Fibroblast of lung (primary cell): ENCODE data around the gene NKD2. TPM values are rescaled to one million over a fixed set of nuclear protein-coding genes. Genes with fewer than 3 reads are reported as not detected.

Experiments
- DNase-seq, 2 donors: peaks; one replicate each; pipeline versions ENCODE4 v3.0.0 to v3.0.0-alpha.2; 2010; ENCODE audit warnings: low read depth in 2 of 2
- H2AFZ ChIP-seq: 2 replicates; pipeline ENCODE4 v1.5.1; 2012; ENCODE audit warnings: low read length, control low read depth, inconsistent platforms
- H3K27ac ChIP-seq: 2 replicates; pipeline ENCODE4 v1.5.1; 2011; ENCODE audit warnings: low read length, control low read depth; ENCODE audit not compliant: insufficient read depth
- H3K27me3 ChIP-seq: 2 replicates; pipeline ENCODE4 v1.5.1; 2011; ENCODE audit warnings: mild to moderate bottlenecking, low read length; ENCODE audit not compliant: control insufficient read depth, insufficient read depth
- H3K36me3 ChIP-seq: 2 replicates; pipeline ENCODE4 v1.5.1; 2011; ENCODE audit warnings: low read length; ENCODE audit not compliant: control insufficient read depth, insufficient read depth
- H3K4me1 ChIP-seq: 2 replicates; pipeline ENCODE4 v1.5.1; 2011; ENCODE audit warnings: low read length; ENCODE audit not compliant: control insufficient read depth, insufficient read depth; ENCODE audit errors: extremely low read depth
- H3K4me2 ChIP-seq: 2 replicates; pipeline ENCODE4 v1.5.1; 2011; ENCODE audit warnings: low read length, control low read depth; ENCODE audit not compliant: insufficient read depth; ENCODE audit errors: extremely low read depth
- H3K4me3 ChIP-seq, 4 experiments: fragments of 200-600 bp in 1 of 4; sonication (generic) in 1 of 4; replicated peaks in 1 of 4; 2 replicates each; pipeline ENCODE4 v1.5.1; 2011 to 2016; ENCODE audit warnings: low read length in 4 of 4, low read depth in 3 of 4, mild to moderate bottlenecking in 3 of 4, control low read depth in 2 of 4, inconsistent platforms in 1 of 4, mixed read lengths in 1 of 4; ENCODE audit not compliant: insufficient read depth in 1 of 4; ENCODE audit errors: control extremely low read depth in 1 of 4
- H3K79me2 ChIP-seq: 2 replicates; pipeline ENCODE4 v1.5.1; 2012; ENCODE audit warnings: mild to moderate bottlenecking, low read length, inconsistent platforms; ENCODE audit not compliant: control insufficient read depth, insufficient read depth
- H3K9ac ChIP-seq: 2 replicates; pipeline ENCODE4 v1.5.1; 2011; ENCODE audit warnings: mild to moderate bottlenecking, low read length, control low read depth; ENCODE audit not compliant: insufficient read depth
- H3K9me3 ChIP-seq: 2 replicates; pipeline ENCODE4 v1.5.1; 2012; ENCODE audit warnings: low read depth, low read length; ENCODE audit not compliant: control insufficient read depth, insufficient read depth
- H4K20me1 ChIP-seq: 2 replicates; pipeline ENCODE4 v1.5.1; 2011; ENCODE audit warnings: low read length; ENCODE audit not compliant: control insufficient read depth, insufficient read depth; ENCODE audit errors: extremely low read depth
- EZH2 ChIP-seq: IDR thresholded peaks from 2 replicates; pipeline ENCODE4 v1.5.1; 2012; ENCODE audit warnings: low read length, control low read depth, mild to moderate bottlenecking; ENCODE audit errors: missing control alignments
- polyA plus RNA-seq, 2 donors: library from polyadenylated mRNA; depleted of rRNA in 1 of 2; stranded (reverse) in 1 of 2; unstranded in 1 of 2; fragments of >200 nt; gene quantifications; 2 replicates each; pipeline ENCODE4 v1.2.1, GENCODE V29; 2011 to 2012; ENCODE audit warnings: missing spikeins in 1 of 2
- total RNA-seq: library from RNA; depleted of rRNA; stranded (reverse); fragments of >200 nt; gene quantifications from 2 replicates; pipeline ENCODE4 v1.2.1, GENCODE V29; 2014
- TF ChIP-seq, protein P1 (sequence below), 2 donors: IDR thresholded peaks in 1 of 2; conservative IDR thresholded peaks in 1 of 2; 1 replicate in 1 of 2; 2 replicates in 1 of 2; pipeline ENCODE4 v1.5.1; 2011 to 2012; ENCODE audit warnings: low read length in 2 of 2, control low read depth in 1 of 2, inconsistent platforms in 1 of 2, low read depth in 1 of 2, mild to moderate bottlenecking in 1 of 2

NKD2 gene
- total and polyA plus RNA-seq, 2 donors (not counting 1 experiment from before 2014, with no cell fraction given) = under 0.01 TPM; not detected in 1

DNA sequence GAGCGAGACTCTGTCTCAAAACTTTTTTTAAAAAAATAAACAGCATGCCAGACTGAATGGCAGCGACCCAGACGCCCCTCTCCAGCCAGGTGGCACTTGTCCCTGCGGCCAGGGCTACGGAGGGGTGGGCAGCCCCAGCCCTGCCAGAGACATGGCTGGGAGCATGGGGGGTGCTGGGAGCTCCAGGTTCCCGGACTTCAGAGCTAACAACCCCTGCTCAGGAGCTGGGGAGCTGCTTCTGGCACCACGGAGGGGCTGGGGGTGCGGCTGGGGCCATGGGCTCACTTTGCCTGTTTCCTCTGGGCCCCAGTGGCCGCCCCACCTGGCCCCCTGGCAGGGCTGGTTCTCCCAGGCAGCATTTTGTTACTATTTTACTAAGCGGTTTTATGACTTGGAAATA is 53.3 kb downstream of the NKD2 start:
- no peak overlapping the region for H3K4me3 ChIP-seq
- H4K20me1 ChIP-seq = no peaks in the 10 kb centered on the region
- H3K4me1 ChIP-seq = no peaks in the 10 kb centered on the region
- H2AFZ ChIP-seq = no peak overlapping the region
- no peak overlapping the region for H3K9ac ChIP-seq
- H3K79me2 ChIP-seq = no peaks in the 10 kb centered on the region
- no peak for DNase-seq
- no peak overlapping the region for H3K4me2 ChIP-seq
- no peaks in the 10 kb centered on the region for H3K27me3 ChIP-seq
- H3K9me3 ChIP-seq = no peaks in the 10 kb centered on the region
- no peaks in the 10 kb centered on the region for H3K36me3 ChIP-seq
- no peak overlapping the region for H3K27ac ChIP-seq
- TF ChIP-seq, protein P1, sequence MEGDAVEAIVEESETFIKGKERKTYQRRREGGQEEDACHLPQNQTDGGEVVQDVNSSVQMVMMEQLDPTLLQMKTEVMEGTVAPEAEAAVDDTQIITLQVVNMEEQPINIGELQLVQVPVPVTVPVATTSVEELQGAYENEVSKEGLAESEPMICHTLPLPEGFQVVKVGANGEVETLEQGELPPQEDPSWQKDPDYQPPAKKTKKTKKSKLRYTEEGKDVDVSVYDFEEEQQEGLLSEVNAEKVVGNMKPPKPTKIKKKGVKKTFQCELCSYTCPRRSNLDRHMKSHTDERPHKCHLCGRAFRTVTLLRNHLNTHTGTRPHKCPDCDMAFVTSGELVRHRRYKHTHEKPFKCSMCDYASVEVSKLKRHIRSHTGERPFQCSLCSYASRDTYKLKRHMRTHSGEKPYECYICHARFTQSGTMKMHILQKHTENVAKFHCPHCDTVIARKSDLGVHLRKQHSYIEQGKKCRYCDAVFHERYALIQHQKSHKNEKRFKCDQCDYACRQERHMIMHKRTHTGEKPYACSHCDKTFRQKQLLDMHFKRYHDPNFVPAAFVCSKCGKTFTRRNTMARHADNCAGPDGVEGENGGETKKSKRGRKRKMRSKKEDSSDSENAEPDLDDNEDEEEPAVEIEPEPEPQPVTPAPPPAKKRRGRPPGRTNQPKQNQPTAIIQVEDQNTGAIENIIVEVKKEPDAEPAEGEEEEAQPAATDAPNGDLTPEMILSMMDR (conservative IDR thresholded peaks at IDR 0.05 in 1 of 2, IDR thresholded peaks at IDR 0.05 in 1 of 2; ENCODE audit: low read depth in 1 of 2, low read length in 2 of 2) = no peak
- no peak for TF ChIP-seq EZH2

GRCh38 chr5:1062761-1063568 is 54.4 kb downstream of the NKD2 start:
- H3K4me3 ChIP-seq = no peak overlapping the region
- H3K27me3 ChIP-seq = no peaks in the 10 kb centered on the region
- H3K9me3 ChIP-seq = no peaks in the 10 kb centered on the region
- H3K79me2 ChIP-seq = no peaks in the 10 kb centered on the region
- H3K4me1 ChIP-seq = no peaks in the 10 kb centered on the region
- H2AFZ ChIP-seq = no peak overlapping the region
- no peaks in the 10 kb centered on the region for H4K20me1 ChIP-seq
- no peak overlapping the region for H3K4me2 ChIP-seq
- no peak overlapping the region for H3K9ac ChIP-seq
- H3K36me3 ChIP-seq = no peaks in the 10 kb centered on the region
- TF ChIP-seq, protein P1 (conservative IDR thresholded peaks at IDR 0.05 in 1 of 2, IDR thresholded peaks at IDR 0.05 in 1 of 2; ENCODE audit: low read depth in 1 of 2, low read length in 2 of 2) = no peak
- TF ChIP-seq EZH2 = no peak
- no peak overlapping the region for H3K27ac ChIP-seq
- no peak for DNase-seq

GRCh38 chr5:1063661-1064382 is 55.2 kb downstream of the NKD2 start:
- Histone ChIP-seq H4K20me1 (no peaks in the 10 kb centered on the region), H3K27ac (no peak overlapping the region)

More at GRCh38 chr5:1063661-1064382, 55.2 kb downstream of the NKD2 start:
- H3K9me3 ChIP-seq = no peaks in the 10 kb centered on the region
- DNase-seq = no peak
- no peak overlapping the region for H3K4me3 ChIP-seq
- no peaks in the 10 kb centered on the region for H3K27me3 ChIP-seq
- H3K79me2 ChIP-seq = no peaks in the 10 kb centered on the region
- no peaks in the 10 kb centered on the region for H3K36me3 ChIP-seq
- H3K9ac ChIP-seq = no peak overlapping the region
- TF ChIP-seq, protein P1 (conservative IDR thresholded peaks at IDR 0.05 in 1 of 2, IDR thresholded peaks at IDR 0.05 in 1 of 2; ENCODE audit: low read depth in 1 of 2, low read length in 2 of 2) = no peak
- no peak for TF ChIP-seq EZH2
- no peak overlapping the region for H2AFZ ChIP-seq
- no peaks in the 10 kb centered on the region for H3K4me1 ChIP-seq
- H3K4me2 ChIP-seq = no peak overlapping the region
